RWPE2 (cell line): Measurements from ENCODE around the gene CCL24.

Source experiments
- ATAC-seq: fragments of 200-7000 bp; cut with Tn5 transposase; 3 replicates; pipeline ENCODE4 v1.9.1; 2021; ENCODE audit warnings: low read depth
- DNase-seq: peaks from one replicate; pipeline ENCODE4 v3.0.0-alpha.2; 2020; ENCODE audit warnings: low spot score
- H3K27ac ChIP-seq: fragments of 450-650 bp; 2 replicates; pipeline ENCODE4 v1.5.1; 2017; ENCODE audit warnings: mild to moderate bottlenecking; ENCODE audit not compliant: poor library complexity, severe bottlenecking
- H3K27me3 ChIP-seq: fragments of 250-450 bp; sonication (Bioruptor Pico); 2 replicates; pipeline ENCODE4 v1.5.1; 2021; ENCODE audit warnings: mild to moderate bottlenecking, moderate library complexity; ENCODE audit not compliant: insufficient read depth, poor library complexity, severe bottlenecking
- H3K36me3 ChIP-seq: fragments of 250-450 bp; sonication (Bioruptor Pico); 2 replicates; pipeline ENCODE4 v1.5.1; 2020; ENCODE audit warnings: low read depth, mild to moderate bottlenecking, moderate library complexity
- H3K4me1 ChIP-seq: fragments of 250-450 bp; sonication (Bioruptor Pico); 2 replicates; pipeline ENCODE4 v1.5.1; 2021; ENCODE audit warnings: mild to moderate bottlenecking, moderate library complexity; ENCODE audit not compliant: insufficient read depth, poor library complexity, severe bottlenecking
- H3K4me3 ChIP-seq: fragments of 250-450 bp; sonication (Bioruptor Pico); 2 replicates; pipeline ENCODE4 v1.5.1; 2021; ENCODE audit warnings: mild to moderate bottlenecking, moderate library complexity; ENCODE audit not compliant: severe bottlenecking
- H3K9me3 ChIP-seq: fragments of 250-450 bp; sonication (Bioruptor Pico); 2 replicates; pipeline ENCODE4 v1.5.1; 2021; ENCODE audit warnings: mild to moderate bottlenecking, moderate library complexity; ENCODE audit not compliant: severe bottlenecking
- CTCF ChIP-seq: fragments of 450-650 bp; IDR thresholded peaks from one replicate; pipeline ENCODE4 v1.5.1; 2017; ENCODE audit warnings: mild to moderate bottlenecking, moderate library complexity; ENCODE audit not compliant: poor library complexity, severe bottlenecking

The CCL24 gene

GRCh38 chr7:75807452-75807851 lies 6.2 kb downstream of the CCL24 start:
- H3K4me1 ChIP-seq = no peaks in the 10 kb centered on the region
- no peak for ATAC-seq
- no peak for TF ChIP-seq CTCF
- H3K36me3 ChIP-seq = no peaks in the 10 kb centered on the region
- H3K9me3 ChIP-seq = peaks cover 4% of the 10 kb centered on the region
- H3K27ac ChIP-seq = no peak overlapping the region
- H3K4me3 ChIP-seq = no peak overlapping the region
- no peak for DNase-seq
- no peaks in the 10 kb centered on the region for H3K27me3 ChIP-seq

GRCh38 chr7:75806560-75807307 lies 6.9 kb downstream of the CCL24 start:
- no peak for DNase-seq
- Histone ChIP-seq H3K27me3 (no peaks in the 10 kb centered on the region), H3K36me3 (no peaks in the 10 kb centered on the region), H3K4me1 (no peaks in the 10 kb centered on the region), H3K27ac (no peak overlapping the region), H3K9me3 (peaks cover 4% of the 10 kb centered on the region), H3K4me3 (no peak overlapping the region)
- TF ChIP-seq CTCF = no peak
- ATAC-seq = no peak

GRCh38 chr7:75804705-75805104 lies 8.9 kb downstream of the CCL24 start:
- DNase-seq = no peak
- Histone ChIP-seq H3K9me3 (peaks cover 4% of the 10 kb centered on the region), H3K27me3 (no peaks in the 10 kb centered on the region), H3K27ac (no peak overlapping the region), H3K4me1 (no peaks in the 10 kb centered on the region), H3K36me3 (no peaks in the 10 kb centered on the region), H3K4me3 (no peak overlapping the region)
- no peak for ATAC-seq
- no peak for TF ChIP-seq CTCF

GRCh38 chr7:75804004-75804403 lies 9.6 kb downstream of the CCL24 start:
- H3K9me3 ChIP-seq = peaks cover 4% of the 10 kb centered on the region
- no peaks in the 10 kb centered on the region for H3K4me1 ChIP-seq
- no peak overlapping the region for H3K27ac ChIP-seq
- H3K4me3 ChIP-seq = no peak overlapping the region
- ATAC-seq (no peak), DNase-seq (no peak)
- no peaks in the 10 kb centered on the region for H3K27me3 ChIP-seq
- no peaks in the 10 kb centered on the region for H3K36me3 ChIP-seq
- TF ChIP-seq CTCF = no peak

GRCh38 chr7:75802552-75802821 lies 11.1 kb downstream of the CCL24 start:
- no peak for TF ChIP-seq CTCF
- no peak for ATAC-seq
- no peak overlapping the region for H3K27ac ChIP-seq
- DNase-seq = no peak
- H3K27me3 ChIP-seq = no peaks in the 10 kb centered on the region
- H3K36me3 ChIP-seq = no peaks in the 10 kb centered on the region
- peaks cover 4% of the 10 kb centered on the region for H3K9me3 ChIP-seq
- no peak overlapping the region for H3K4me3 ChIP-seq
- no peaks in the 10 kb centered on the region for H3K4me1 ChIP-seq
